HG02943 (cell line): ENCODE data around the gene PKNOX2.

Experiments
- ATAC-seq: cut with Tn5 transposase; IDR thresholded peaks from one replicate; pipeline ENCODE4 v1.9.1; 2021; ENCODE audit warnings: mild to moderate bottlenecking, low read depth, moderate library complexity; ENCODE audit not compliant: unreplicated experiment

The PKNOX2 gene

GRCh38 chr11:125451400-125452124 lies 287.0 kb downstream of the PKNOX2 start:
- ATAC-seq, result no peak

- ATAC-seq, result no peak
Observed at GRCh38 chr11:125452125-125452470, 287.5 kb downstream of the PKNOX2 start.

GRCh38 chr11:125454047-125454446 lies 289.5 kb downstream of the PKNOX2 start:
- no peak for ATAC-seq

DNA sequence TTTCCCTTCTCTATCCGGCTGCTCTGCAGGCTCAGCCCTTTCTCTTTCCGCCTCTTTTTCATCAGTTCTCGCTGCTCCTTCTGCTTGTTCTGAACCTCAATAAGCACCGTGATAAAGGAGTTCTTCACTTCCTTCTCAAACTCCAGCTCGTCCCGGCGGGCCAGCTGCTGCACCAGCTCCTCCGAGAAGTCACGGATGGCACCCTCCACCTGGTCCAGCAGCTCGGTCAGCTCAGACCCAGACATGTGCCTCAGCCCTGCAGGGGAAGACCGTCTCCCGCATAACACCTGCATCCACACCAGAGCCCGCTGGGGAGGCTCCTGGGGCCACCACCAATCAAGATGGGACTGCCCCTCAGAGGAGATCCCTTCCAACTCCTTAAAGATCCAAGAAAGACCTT lies 291.3 kb downstream of the PKNOX2 start:
- no peak for ATAC-seq

DNA sequence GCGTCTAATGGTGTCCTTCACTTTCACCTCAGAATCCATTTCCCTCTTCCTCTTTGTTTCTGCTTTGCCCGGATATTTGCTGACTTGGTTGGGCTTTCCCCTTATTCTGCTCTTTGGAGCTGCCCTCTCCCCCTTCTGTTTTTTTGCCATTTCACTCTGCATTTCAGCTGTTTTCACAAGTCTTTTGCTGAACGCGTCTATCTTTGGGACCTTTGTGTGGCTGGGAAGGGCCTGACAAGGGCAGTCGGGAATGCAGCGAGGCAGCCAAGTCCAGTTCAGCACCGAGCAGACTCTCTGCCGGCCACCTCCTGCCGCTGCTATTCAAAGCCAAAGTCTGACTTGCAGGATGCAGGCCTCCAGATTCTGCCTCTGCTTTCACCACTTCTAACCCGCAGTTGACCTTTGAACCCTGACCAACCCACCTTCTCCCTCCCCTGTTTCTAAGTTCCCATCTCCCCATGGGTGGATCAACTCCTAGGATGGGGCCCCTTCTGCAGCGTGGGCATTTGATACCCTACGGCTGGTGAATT lies 293.3 kb downstream of the PKNOX2 start:
- ATAC-seq, result no peak

DNA sequence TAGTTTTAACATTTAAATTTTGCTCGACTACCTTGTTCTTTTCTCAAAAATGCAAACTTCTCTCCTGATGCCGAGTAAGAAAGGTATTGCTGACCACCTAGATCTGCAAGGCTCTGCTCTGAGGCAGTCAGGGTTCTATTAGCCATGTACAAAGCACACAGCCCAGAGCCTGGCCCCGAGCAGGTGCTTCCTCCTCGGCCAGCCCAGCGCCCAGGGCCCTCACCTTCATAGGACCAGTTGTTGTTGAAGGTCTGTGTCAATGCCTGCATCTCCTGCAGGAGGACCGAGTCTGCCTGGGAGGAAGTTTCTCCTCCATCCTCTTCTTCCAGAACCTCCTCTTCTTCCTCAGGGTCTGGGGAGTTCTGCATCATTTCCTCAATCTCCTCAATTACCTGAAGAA lies 295.7 kb downstream of the PKNOX2 start:
- no peak for ATAC-seq

DNA sequence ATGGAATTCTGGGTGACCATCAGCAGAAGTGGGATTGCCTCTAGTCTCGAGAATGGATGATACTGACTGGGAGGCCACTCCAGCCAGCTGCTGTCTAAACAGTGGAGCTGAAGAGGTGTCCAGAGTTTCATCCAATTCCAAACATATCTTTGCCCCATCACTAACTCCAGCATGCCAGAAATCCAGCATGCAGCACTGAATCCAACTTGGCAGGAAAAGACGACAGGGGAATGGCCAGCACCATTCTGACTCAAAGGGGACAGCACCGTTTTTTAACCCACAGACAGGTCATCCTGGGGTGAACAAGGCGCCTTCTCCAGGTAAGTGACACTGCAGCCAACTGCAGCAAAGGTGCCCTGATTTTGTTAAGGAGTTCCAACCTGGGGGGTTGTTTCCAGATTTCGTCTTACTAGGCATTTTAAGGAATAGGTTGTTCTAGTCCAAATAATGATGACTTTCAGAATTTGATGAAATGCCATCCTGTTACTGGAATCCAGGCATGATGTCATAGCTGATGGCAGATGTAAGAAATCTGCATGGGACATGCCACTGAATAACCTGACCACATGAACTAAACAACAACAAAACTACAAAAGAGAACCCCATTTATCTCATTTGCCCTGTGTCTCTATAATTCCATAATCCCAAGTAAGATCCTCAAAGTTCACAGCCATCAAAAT lies 299.2 kb downstream of the PKNOX2 start:
- ATAC-seq, result no peak

- ATAC-seq, result no peak
Observed at GRCh38 chr11:125464270-125464662, 299.7 kb downstream of the PKNOX2 start.

DNA sequence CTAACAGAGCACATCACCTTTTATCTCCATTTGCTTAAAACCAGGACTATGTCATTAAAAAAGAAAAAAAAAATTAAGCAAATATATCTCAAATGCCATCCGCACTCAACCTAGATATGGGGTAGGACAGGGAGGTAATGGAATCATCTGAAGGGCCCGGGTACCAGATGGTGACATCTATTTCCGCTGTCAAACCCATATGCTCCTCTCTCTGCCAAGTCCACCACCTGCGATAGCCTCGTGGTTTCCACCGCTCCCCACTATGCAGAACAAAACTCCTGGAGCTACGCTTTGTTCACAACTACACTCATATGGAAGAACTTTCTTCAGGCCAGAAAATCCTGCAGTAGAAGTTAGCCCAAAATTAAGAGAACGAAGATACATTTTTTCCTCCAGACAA lies 300.1 kb downstream of the PKNOX2 start:
- no peak for ATAC-seq

DNA sequence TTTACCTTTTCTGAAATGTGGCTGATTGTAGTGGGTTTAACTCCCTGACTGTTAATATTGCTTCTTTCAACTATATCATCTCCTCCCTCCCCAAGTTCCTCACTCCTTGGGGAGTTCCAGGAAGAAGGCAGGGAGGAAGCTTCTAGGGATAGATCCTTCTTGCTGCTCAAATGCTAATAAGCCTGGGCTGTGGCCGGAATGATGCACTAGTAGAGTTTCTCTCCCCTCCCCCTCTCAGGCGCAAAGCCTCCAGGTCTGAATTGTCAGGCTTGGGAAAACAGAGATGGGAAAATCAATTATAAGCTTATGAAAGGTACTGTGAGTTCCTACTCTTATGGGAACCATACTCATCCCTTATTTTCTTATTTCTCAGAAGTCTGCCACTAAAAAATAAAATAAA lies 300.7 kb downstream of the PKNOX2 start:
- no peak for ATAC-seq

GRCh38 chr11:125465701-125466100 lies 301.1 kb downstream of the PKNOX2 start:
- ATAC-seq, result no peak

- ATAC-seq, result no peak
Observed at GRCh38 chr11:125468025-125468424, 303.5 kb downstream of the PKNOX2 start.

GRCh38 chr11:125468852-125469251 lies 304.3 kb downstream of the PKNOX2 start:
- no peak for ATAC-seq

DNA sequence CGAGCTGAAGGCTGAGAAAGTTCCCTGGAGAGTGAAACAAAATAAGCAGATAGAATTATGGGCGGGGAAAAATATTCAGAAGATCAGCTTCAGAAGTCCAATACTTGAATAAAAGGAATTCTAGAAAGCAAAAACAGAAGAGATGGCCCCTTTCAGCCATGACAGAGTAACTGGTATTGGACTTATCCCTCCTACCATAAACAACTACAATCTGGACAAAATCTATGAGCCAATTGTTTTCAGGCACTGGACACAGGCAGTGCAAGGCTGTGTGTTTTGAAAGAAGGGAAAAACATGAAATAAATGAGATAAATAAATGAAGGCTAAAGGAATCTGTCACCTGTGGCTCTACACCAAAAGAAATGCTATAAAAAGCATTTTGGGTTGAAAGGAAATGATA lies 305.8 kb downstream of the PKNOX2 start:
- ATAC-seq, result no peak

GRCh38 chr11:125476721-125477120 lies 312.2 kb downstream of the PKNOX2 start:
- ATAC-seq, result no peak

- no peak for ATAC-seq
Observed at GRCh38 chr11:125479137-125479536, 314.6 kb downstream of the PKNOX2 start.

DNA sequence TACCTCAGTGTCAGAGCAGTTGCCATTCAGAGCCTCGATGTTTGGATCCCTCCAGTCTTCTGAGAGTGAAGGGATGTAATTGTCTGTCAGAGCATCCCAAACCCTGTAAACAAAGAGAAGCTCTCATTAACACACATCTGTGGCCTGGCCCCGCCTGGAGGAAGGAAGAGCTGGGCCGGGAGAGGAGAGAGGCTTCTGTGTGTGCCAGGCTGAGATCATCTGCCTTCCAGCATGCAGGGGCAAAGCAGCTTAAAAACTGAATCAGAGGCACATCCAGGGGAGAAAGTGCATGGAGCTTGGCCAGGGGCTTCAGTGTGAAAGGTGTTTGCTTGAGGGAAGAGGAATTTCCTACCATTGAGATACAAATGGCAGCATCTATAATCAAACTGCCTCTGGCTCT lies 317.0 kb downstream of the PKNOX2 start:
- no peak for ATAC-seq
